IMR-90 (cell line): Measurements from ENCODE around the gene TEFM. TPM values are rescaled to one million over a fixed set of nuclear protein-coding genes. Genes with fewer than 3 reads are reported as not detected.

Source experiments
- CEBPB ChIP-seq: IDR thresholded peaks from 2 replicates; pipeline ENCODE4 v1.6.1; 2012; ENCODE audit warnings: low read depth, low read length, improper control_type of control experiment
- ELK1 ChIP-seq: fragments of 150-350 bp; IDR thresholded peaks from 2 replicates; pipeline ENCODE4 v1.6.1; 2016; ENCODE audit warnings: low read depth, mild to moderate bottlenecking, low read length, moderate library complexity, borderline replicate concordance
- MXI1 ChIP-seq: IDR thresholded peaks from 2 replicates; pipeline ENCODE4 v1.6.1; 2012; ENCODE audit warnings: low read depth, mild to moderate bottlenecking, low read length, moderate library complexity, borderline replicate concordance
- NFE2L2 ChIP-seq: fragments of 150-350 bp; IDR thresholded peaks from 2 replicates; pipeline ENCODE4 v1.6.1; 2016; ENCODE audit warnings: low read depth, mild to moderate bottlenecking, low read length
- POLR2A ChIP-seq: IDR thresholded peaks from 2 replicates; pipeline ENCODE4 v1.6.1; 2012; ENCODE audit warnings: mild to moderate bottlenecking, low read depth, low read length
- RAD21 ChIP-seq: IDR thresholded peaks from 2 replicates; pipeline ENCODE4 v1.6.1; 2012; ENCODE audit warnings: low read length, improper control_type of control experiment
- polyA plus RNA-seq, 3 experiments: library from polyadenylated mRNA; depleted of rRNA; stranded (reverse); fragments of >200 nt; gene quantifications; 2 replicates each; pipeline ENCODE4 v1.2.3, GENCODE V29; 2012; ENCODE audit warnings: low replicate concordance in 1 of 3
- total RNA-seq: library from RNA; depleted of rRNA; stranded (reverse); fragments of >200 nt; gene quantifications from 2 replicates; pipeline ENCODE4 v1.2.3, GENCODE V29; 2012

Gene TEFM
- total and polyA plus RNA-seq, 2 of the 4 experiments (the other 2 are of a cell fraction) = 7.9 to 13.8 TPM

GRCh38 chr17:30906101-30906911, at the start of gene TEFM (continued):
- TF ChIP-seq ELK1 (no peak), POLR2A (peak; percentile 81), MXI1 (no peak), CEBPB (no peak), NFE2L2 (no peak), RAD21 (peak; percentile 40)
